ENCODE measurements around the gene STT3B.

The STT3B gene

GRCh38 chr3:31606453-31606852 lies 73.7 kb downstream of the STT3B start:
- FAIRE-seq, result no peak

GRCh38 chr3:31610700-31611275 lies 78.1 kb downstream of the STT3B start:
- FAIRE-seq, result peak; percentile 50

- no peak for FAIRE-seq
Measured at GRCh38 chr3:31613177-31613576, 80.5 kb downstream of the STT3B start.

- no peak for FAIRE-seq
Measured at GRCh38 chr3:31613654-31614053, 80.9 kb downstream of the STT3B start.

GRCh38 chr3:31614162-31614921 lies 81.6 kb downstream of the STT3B start:
- FAIRE-seq, result no peak

GRCh38 chr3:31615071-31615875 lies 82.5 kb downstream of the STT3B start:
- FAIRE-seq, result no peak

- FAIRE-seq, result no peak
Measured at GRCh38 chr3:31616711-31617110, 84.0 kb downstream of the STT3B start.

GRCh38 chr3:31620656-31621055 lies 87.9 kb downstream of the STT3B start:
- no peak for FAIRE-seq

- FAIRE-seq, result no peak
Measured at GRCh38 chr3:31621314-31621713, 88.6 kb downstream of the STT3B start.

GRCh38 chr3:31622636-31623288 lies 90.0 kb downstream of the STT3B start:
- no peak for FAIRE-seq

- FAIRE-seq, result no peak
Measured at GRCh38 chr3:31624083-31624709, 91.5 kb downstream of the STT3B start.

GRCh38 chr3:31625358-31625757 lies 92.6 kb downstream of the STT3B start:
- no peak for FAIRE-seq

GRCh38 chr3:31629054-31629453 lies 96.3 kb downstream of the STT3B start:
- FAIRE-seq, result no peak

- no peak for FAIRE-seq
Measured at GRCh38 chr3:31634476-31634875, 101.8 kb downstream of the STT3B start.

- no peak for FAIRE-seq
Measured at GRCh38 chr3:31635545-31635944, 102.8 kb downstream of the STT3B start.

- no peak for FAIRE-seq
Measured at GRCh38 chr3:31636049-31636448, 103.3 kb downstream of the STT3B start.

- no peak for FAIRE-seq
Measured at GRCh38 chr3:31636694-31637442, 104.1 kb downstream of the STT3B start.

- FAIRE-seq, result no peak
Measured at GRCh38 chr3:31639828-31640227, 107.1 kb downstream of the STT3B start.

- FAIRE-seq, result no peak
Measured at GRCh38 chr3:31645256-31645655, 112.5 kb downstream of the STT3B start.

GRCh38 chr3:31648286-31648968 lies 115.7 kb downstream of the STT3B start:
- FAIRE-seq, result no peak

- FAIRE-seq, result no peak
Measured at GRCh38 chr3:31652296-31652695, 119.6 kb downstream of the STT3B start.

Measured in endometrium (tissue), 2 donors.